Osteoblast (primary cell): ENCODE data around the gene MAPK9. TPM values are rescaled to one million over a fixed set of nuclear protein-coding genes. Genes with fewer than 3 reads are reported as not detected.

Experiments
- DNase-seq: peaks from one replicate; pipeline ENCODE4 v3.0.0; 2011; ENCODE audit warnings: low spot score, mixed read lengths; ENCODE audit not compliant: insufficient read length; ENCODE audit errors: missing footprints
- H2AFZ ChIP-seq: 2 replicates; pipeline ENCODE4 v1.6.0; 2011; ENCODE audit warnings: mild to moderate bottlenecking, low read length
- H3K27ac ChIP-seq: 2 replicates; pipeline ENCODE4 v1.5.1; 2011; ENCODE audit warnings: mild to moderate bottlenecking, low read depth, low read length, moderate library complexity
- H3K27me3 ChIP-seq: 2 replicates; pipeline ENCODE4 v1.6.0; 2012; ENCODE audit warnings: mild to moderate bottlenecking, control low read depth, inconsistent platforms, low read length, moderate library complexity; ENCODE audit not compliant: insufficient read depth
- H3K36me3 ChIP-seq: 2 replicates; pipeline ENCODE4 v1.5.1; 2011; ENCODE audit warnings: mild to moderate bottlenecking, low read length, control low read depth, moderate library complexity; ENCODE audit not compliant: insufficient read depth
- H3K4me1 ChIP-seq: 2 replicates; pipeline ENCODE4 v1.5.1; 2011; ENCODE audit warnings: mild to moderate bottlenecking, low read length, control low read depth, moderate library complexity; ENCODE audit not compliant: insufficient read depth
- H3K4me2 ChIP-seq: 2 replicates; pipeline ENCODE4 v1.6.0; 2011; ENCODE audit warnings: mild to moderate bottlenecking, low read length; ENCODE audit not compliant: insufficient read depth
- H3K4me3 ChIP-seq: fragments of 200-600 bp; sonication (generic); 3 replicates; pipeline ENCODE4 v1.5.1; 2012; ENCODE audit warnings: mild to moderate bottlenecking, low read length, inconsistent platforms; ENCODE audit not compliant: insufficient read depth
- H3K79me2 ChIP-seq: 2 replicates; pipeline ENCODE4 v1.6.0; 2012; ENCODE audit warnings: mild to moderate bottlenecking, low read length, control low read depth, inconsistent platforms; ENCODE audit not compliant: insufficient read depth
- H3K9me3 ChIP-seq: 2 replicates; pipeline ENCODE4 v1.5.1; 2011; ENCODE audit warnings: low read depth, low read length, control low read depth
- H4K20me1 ChIP-seq: 2 replicates; pipeline ENCODE4 v1.6.0; 2012; ENCODE audit warnings: mild to moderate bottlenecking, low read length, control low read depth; ENCODE audit not compliant: insufficient read depth
- total RNA-seq: library from RNA; depleted of rRNA; stranded (reverse); fragments of >200 nt; gene quantifications from 2 replicates; pipeline ENCODE4 v1.2.3, GENCODE V29; 2012
- TF ChIP-seq, protein P1 (sequence below): IDR thresholded peaks from 2 replicates; pipeline ENCODE4 v1.5.1; 2011; ENCODE audit warnings: mild to moderate bottlenecking, low read depth, low read length, moderate library complexity; ENCODE audit errors: extremely low read depth

Gene MAPK9
- total RNA-seq, 1 donor = 31.8 TPM

DNA sequence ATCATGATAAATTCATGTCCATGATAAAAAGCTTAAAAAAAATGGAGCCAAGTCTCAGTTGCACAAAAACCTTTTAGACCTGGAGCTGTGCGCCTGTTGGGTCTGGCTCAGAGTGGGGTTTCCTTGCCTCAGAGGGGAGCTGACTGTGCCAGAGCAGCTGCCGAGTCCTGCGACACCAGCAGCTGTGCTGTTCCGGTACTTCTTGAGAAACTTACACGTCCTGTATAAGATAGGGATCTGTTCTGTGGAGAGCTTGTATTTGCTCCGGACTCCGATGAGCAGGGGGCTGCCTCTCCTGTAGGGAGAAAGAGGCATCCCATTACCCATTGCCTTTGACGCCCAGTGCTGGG lies 32.7 kb upstream of the MAPK9 start:
- Histone ChIP-seq H3K36me3 (peaks cover 70% of the 10 kb centered on the region), H3K9me3 (no peaks in the 10 kb centered on the region), H3K4me1 (peaks cover 15% of the 10 kb centered on the region), H4K20me1 (no peaks in the 10 kb centered on the region), H3K4me2 (no peak overlapping the region), H3K27ac (no peak overlapping the region), H3K79me2 (no peaks in the 10 kb centered on the region), H3K27me3 (no peaks in the 10 kb centered on the region), H2AFZ (no peak overlapping the region), H3K4me3 (no peak overlapping the region)
- TF ChIP-seq, protein P1, sequence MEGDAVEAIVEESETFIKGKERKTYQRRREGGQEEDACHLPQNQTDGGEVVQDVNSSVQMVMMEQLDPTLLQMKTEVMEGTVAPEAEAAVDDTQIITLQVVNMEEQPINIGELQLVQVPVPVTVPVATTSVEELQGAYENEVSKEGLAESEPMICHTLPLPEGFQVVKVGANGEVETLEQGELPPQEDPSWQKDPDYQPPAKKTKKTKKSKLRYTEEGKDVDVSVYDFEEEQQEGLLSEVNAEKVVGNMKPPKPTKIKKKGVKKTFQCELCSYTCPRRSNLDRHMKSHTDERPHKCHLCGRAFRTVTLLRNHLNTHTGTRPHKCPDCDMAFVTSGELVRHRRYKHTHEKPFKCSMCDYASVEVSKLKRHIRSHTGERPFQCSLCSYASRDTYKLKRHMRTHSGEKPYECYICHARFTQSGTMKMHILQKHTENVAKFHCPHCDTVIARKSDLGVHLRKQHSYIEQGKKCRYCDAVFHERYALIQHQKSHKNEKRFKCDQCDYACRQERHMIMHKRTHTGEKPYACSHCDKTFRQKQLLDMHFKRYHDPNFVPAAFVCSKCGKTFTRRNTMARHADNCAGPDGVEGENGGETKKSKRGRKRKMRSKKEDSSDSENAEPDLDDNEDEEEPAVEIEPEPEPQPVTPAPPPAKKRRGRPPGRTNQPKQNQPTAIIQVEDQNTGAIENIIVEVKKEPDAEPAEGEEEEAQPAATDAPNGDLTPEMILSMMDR = no peak
- no peak for DNase-seq

DNA sequence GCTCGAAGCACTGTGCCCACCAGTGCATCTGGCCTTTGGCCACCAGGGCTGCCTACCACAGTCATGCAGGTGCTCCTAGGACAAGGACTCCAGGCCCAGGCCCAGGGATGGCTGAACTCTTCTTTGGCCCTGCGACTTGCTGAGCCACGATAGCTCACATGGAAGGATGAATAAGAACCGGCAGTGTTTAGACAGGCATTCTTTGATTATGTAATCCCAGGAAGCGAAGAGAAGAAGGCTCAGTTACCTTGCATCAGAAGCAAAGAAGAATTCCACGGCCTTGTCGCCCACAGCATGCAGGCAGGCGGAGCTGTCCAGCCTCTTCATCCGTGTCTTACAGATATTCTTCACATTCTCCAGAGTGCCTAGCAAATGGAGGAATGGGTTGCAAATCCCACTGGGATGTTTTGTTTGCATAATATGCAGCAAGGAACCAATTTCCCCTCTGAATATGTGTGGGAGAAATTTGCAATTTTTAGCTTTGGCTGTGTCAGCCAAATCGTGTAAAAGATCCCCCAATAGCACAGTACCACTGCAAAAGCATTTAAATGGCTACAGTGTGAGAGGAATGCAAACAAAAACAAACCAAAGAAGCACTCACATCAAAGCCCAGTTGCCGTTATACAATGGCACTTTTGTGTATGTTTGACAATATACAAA lies 32.2 kb upstream of the MAPK9 start:
- no peaks in the 10 kb centered on the region for H4K20me1 ChIP-seq
- H3K79me2 ChIP-seq = no peaks in the 10 kb centered on the region
- no peaks in the 10 kb centered on the region for H3K9me3 ChIP-seq
- no peaks in the 10 kb centered on the region for H3K27me3 ChIP-seq
- H2AFZ ChIP-seq = no peak overlapping the region
- H3K36me3 ChIP-seq = peaks cover 68% of the 10 kb centered on the region
- no peak for DNase-seq
- TF ChIP-seq, protein P1 = no peak
- H3K4me1 ChIP-seq = peaks cover 11% of the 10 kb centered on the region
- no peak overlapping the region for H3K4me3 ChIP-seq
- peak overlapping the region; percentile 68 for H3K27ac ChIP-seq
- H3K4me2 ChIP-seq = no peak overlapping the region

DNA sequence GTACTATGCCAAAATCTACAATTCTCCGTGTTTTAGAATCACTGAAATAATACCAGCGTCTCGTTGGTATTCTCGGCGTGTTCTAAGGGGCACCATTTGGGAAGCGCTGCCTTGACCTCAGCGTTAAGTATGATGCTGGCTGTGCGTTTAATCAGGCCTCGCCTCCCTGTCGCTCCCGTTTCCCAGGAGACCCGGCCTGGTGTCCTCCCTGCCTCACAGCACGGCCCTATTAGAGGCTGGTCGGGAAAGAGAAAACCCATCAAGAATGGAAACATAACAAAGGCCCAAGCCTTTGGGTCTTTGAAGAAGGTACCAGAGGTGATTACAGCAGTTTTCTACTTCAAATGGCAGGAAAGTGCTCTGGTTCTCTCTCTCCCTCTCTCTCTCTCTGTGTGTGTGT lies 31.3 kb upstream of the MAPK9 start:
- Histone ChIP-seq H2AFZ (no peak overlapping the region), H3K4me3 (no peak overlapping the region), H3K4me1 (peaks cover 11% of the 10 kb centered on the region), H3K36me3 (peaks cover 67% of the 10 kb centered on the region), H3K27ac (no peak overlapping the region), H4K20me1 (no peaks in the 10 kb centered on the region), H3K4me2 (no peak overlapping the region), H3K27me3 (no peaks in the 10 kb centered on the region), H3K9me3 (no peaks in the 10 kb centered on the region), H3K79me2 (no peaks in the 10 kb centered on the region)
- DNase-seq = no peak
- TF ChIP-seq, protein P1 = no peak

DNA sequence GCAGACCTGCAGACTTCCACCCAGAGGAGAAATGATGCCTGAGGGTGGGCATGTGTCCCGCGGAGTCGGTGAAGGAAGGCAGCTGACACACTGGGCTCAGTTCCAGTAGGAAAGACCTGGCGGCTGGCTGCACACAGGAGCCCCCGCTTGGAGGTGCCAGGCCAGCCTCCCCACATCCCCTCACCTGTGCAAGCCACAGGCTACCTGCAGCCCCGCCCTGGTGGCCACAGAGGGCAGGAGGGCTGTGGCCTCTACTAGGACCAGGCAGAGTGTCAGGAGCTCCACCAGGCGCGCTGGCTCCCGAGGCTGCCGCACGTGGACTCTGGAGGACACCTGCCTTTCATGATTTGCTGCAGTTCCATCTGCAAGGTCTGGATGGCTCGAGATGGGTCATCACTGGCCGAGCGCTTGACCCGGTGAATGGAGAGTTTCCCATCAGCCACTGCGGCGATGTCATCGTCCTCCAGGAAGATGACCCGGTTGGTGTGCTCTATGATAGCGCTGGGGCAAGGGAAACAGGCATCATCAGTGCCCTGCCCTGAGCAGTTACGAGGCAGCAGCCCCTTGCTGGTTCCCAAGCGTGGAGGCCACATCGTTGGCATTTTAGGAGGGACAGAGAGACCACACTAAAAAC lies 26.7 kb upstream of the MAPK9 start:
- H2AFZ ChIP-seq = no peak overlapping the region
- H3K9me3 ChIP-seq = no peaks in the 10 kb centered on the region
- no peak for DNase-seq
- no peak overlapping the region for H3K4me2 ChIP-seq
- TF ChIP-seq, protein P1 = no peak
- H3K27me3 ChIP-seq = no peaks in the 10 kb centered on the region
- no peak overlapping the region for H3K27ac ChIP-seq
- H3K36me3 ChIP-seq = peaks cover 71% of the 10 kb centered on the region
- peaks cover 1% of the 10 kb centered on the region for H3K4me1 ChIP-seq
- no peaks in the 10 kb centered on the region for H4K20me1 ChIP-seq
- H3K4me3 ChIP-seq = no peak overlapping the region
- H3K79me2 ChIP-seq = no peaks in the 10 kb centered on the region
